Esophagus muscularis mucosa (tissue), 4 donors: ENCODE measurements around the gene RNF141. TPM values are rescaled to one million over a fixed set of nuclear protein-coding genes. Genes with fewer than 3 reads are reported as not detected.

ENCODE experiments used
- DNase-seq: peaks from one replicate; pipeline ENCODE4 v3.0.0-alpha.2; 2017; ENCODE audit errors: extremely low spot score
- H3K27ac ChIP-seq, 4 donors: fragments of 200-600 bp; sonication (generic); replicated peaks in 1 of 4; 1 replicate in 3 of 4; 2 replicates in 1 of 4; pipeline ENCODE4 v1.5.1; 2016 to 2019; ENCODE audit warnings: mild to moderate bottlenecking in 1 of 4
- H3K27me3 ChIP-seq, 4 donors: fragments of 200-600 bp; sonication (generic); one replicate each; pipeline versions ENCODE4 v1.5.1 to v1.6.0; 2016 to 2019
- H3K36me3 ChIP-seq, 4 donors: fragments of 200-600 bp; sonication (generic); one replicate each; pipeline ENCODE4 v1.5.1; 2016 to 2019
- H3K4me1 ChIP-seq, 4 donors: fragments of 200-600 bp; sonication (generic); one replicate each; pipeline ENCODE4 v1.5.1; 2016 to 2019
- H3K4me3 ChIP-seq, 4 donors: fragments of 200-600 bp; sonication (generic); 1 replicate in 2 of 4; 2 replicates in 2 of 4; pipeline ENCODE4 v1.5.1; 2016 to 2019; ENCODE audit warnings: mild to moderate bottlenecking in 4 of 4, moderate library complexity in 1 of 4
- H3K9me3 ChIP-seq, 4 donors: fragments of 200-600 bp; sonication (generic); 1 replicate in 3 of 4; 2 replicates in 1 of 4; pipeline ENCODE4 v1.5.1; 2016 to 2019
- CTCF ChIP-seq, 3 experiments: fragments of 200-600 bp in 2 of 3; fragments of 450-650 bp in 1 of 3; sonication (generic) in 2 of 3; IDR thresholded peaks; one replicate each; pipeline ENCODE4 v1.5.1; 2017 to 2019; ENCODE audit warnings: antibody characterized with exemption in 3 of 3, mild to moderate bottlenecking in 2 of 3, moderate library complexity in 1 of 3
- EP300 ChIP-seq: sonication (generic); formaldehyde crosslinking; IDR thresholded peaks from one replicate; pipeline ENCODE4 v1.6.1; 2017; ENCODE audit warnings: antibody characterized with exemption
- POLR2A ChIP-seq: fragments of 450-650 bp; IDR thresholded peaks from one replicate; pipeline ENCODE4 v1.6.1; 2017; ENCODE audit warnings: antibody characterized with exemption, moderate library complexity, mild to moderate bottlenecking, low read depth
- POLR2AphosphoS5 ChIP-seq, 2 donors: sonication (generic); formaldehyde crosslinking; IDR thresholded peaks; one replicate each; pipeline ENCODE4 v1.6.1; 2017; ENCODE audit warnings: antibody characterized with exemption in 2 of 2
- WGBS: methylation state at CpG from one replicate; pipeline ENCODE4 v1.1.5; 2018; 5-methylcytosine and 5-hydroxymethylcytosine counted together
- intact Hi-C: fragments of 100-400 bp; cut with DNase I; formaldehyde crosslinking; loops from one replicate; pipeline ENCODE4 v1.15.1; 2023
- total RNA-seq, 4 donors: library from RNA; depleted of rRNA; stranded (reverse); fragments of >200 nt; gene quantifications; one replicate each; pipeline versions ENCODE4 v1.1.0 to v1.2.1, GENCODE V29; 2016

RNF141 gene
- total RNA-seq, 4 donors from 2014 or later: 24.1 to 39.3 (median 34.9) TPM

DNA sequence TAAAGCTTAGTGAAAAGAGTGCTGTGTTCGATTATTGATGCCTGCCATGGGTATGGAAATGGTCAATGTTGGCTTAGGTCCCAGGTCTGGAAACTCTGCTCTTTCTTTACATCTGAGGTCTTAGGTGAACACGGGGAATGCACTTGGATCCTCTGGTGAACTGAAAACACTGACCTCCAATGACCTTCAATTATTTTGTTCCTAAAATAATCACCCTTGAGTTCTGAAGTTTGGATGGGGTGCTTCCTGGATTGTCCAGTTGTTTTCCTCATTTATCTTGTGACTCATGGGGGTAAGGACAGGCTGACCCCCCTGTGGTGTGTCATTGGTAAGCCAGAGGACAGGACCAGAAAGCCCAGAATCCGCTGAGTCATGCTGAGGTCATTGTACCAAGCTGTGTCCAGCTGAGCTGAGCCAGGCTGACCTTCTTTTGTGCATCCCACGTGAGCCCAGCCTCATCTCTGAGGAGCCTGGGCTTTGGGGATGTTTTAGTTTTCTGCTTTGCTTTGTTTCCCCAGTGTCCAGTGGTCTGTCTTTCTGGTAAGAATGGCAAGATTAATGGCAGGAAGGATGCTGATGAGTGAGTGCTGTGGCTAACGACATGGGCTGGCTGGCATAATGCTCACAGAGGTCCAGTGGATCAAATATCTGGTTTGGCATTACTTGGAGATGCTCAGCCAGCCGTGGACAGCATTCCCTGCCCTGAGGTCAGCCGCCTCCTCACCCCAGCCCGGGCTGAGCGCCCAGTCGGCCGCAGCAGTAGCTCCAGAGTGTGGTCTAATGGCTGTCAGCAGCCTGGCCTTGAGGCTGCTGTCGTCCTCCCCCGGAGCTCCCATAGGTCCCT, 50.4 kb downstream of the RNF141 start:
- H3K36me3 ChIP-seq: peaks cover 0 to 18% (median 7%) of the 10 kb centered on the region in 4 donors
- peak overlapping the region; percentile 57 to 76 (median 67) for H3K27ac ChIP-seq
- no peak overlapping the region for H3K4me3 ChIP-seq
- intact Hi-C loops: no loop called here
- peak; percentile 94 for DNase-seq
- no peaks in the 10 kb centered on the region for H3K9me3 ChIP-seq
- TF ChIP-seq POLR2AphosphoS5 (IDR thresholded peaks at IDR 0.05) (peak; percentile 76 to 79), CTCF (IDR thresholded peaks at IDR 0.05) (no peak)
- WGBS: 54% methylated on average over 10 of the region's 13 CpGs
- H3K4me1 ChIP-seq: peaks cover 8 to 18% (median 14%) of the 10 kb centered on the region in 4 donors
- H3K27me3 ChIP-seq: no peaks in the 10 kb centered on the region

DNA sequence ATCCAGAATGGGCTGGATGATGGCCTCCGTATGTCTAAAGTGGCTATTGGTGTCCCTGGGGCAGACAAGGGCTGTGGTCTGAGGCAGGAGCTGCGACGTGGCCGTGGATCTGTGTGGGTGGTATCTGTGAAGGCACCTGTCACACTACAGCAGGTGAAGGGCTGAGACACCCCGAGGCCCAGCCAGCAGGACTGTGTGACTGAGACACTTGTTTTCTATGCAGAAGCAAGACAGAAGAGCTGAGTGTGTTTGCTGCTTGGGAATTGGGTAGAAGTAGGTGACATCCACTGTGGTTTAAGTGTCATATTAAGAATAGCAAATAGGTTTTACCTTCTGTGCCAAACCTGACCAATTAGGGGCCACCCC, 51.0 kb downstream of the RNF141 start:
- no peak for TF ChIP-seq CTCF (IDR thresholded peaks at IDR 0.05)
- Histone ChIP-seq H3K9me3 (no peaks in the 10 kb centered on the region), H3K36me3 (peaks cover 0 to 12% (median 4%) of the 10 kb centered on the region in 4 donors), H3K4me3 (no peak overlapping the region), H3K27me3 (no peaks in the 10 kb centered on the region), H3K27ac (peak overlapping the region in 3 of 4 donors; percentile 46 to 76 (median 57)), H3K4me1 (peaks cover 8 to 18% (median 14%) of the 10 kb centered on the region in 4 donors)
- WGBS: 97% methylated on average over 5 of the region's 5 CpGs
- intact Hi-C loops: no loop called here
- peak; percentile 39 for DNase-seq

DNA sequence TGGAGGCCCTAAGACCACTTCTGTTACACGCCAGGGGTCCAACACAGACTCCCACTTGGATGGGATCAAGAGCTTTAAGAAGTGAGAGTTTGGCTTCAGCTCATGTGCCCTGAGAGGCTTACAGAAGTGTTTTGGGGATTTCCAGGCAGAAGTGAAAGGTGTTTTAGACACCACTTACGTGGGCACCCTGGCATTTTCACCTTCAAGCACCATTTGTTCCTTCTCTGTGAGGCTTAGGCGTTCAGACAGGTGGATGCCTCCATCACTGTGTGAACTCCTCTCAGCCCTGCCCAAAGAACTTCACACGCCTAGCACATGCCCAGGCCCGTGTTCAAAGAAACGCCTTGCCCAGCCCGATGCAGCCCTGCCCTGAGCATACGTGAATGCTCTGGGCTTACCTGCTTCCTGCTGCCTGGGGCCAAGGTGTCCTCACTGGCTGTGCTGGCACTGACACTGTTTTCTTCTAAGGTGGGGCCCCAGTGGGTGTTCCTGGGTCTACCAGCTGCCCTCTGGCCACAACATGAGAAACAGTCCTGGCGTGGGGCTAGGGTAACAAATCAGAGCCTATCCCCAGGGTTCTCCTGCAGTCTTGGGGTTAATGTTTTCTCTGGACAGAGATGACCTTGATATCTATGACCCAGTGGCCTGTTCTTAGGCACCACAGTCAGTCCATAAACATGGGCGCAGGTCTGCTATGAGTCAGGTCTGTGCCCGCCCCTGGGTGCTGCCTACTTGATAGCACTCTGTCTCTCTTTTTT, 51.9 kb downstream of the RNF141 start:
- Histone ChIP-seq H3K9me3 (no peaks in the 10 kb centered on the region), H3K27ac (peak overlapping the region in 1 of 4 donors; percentile 46), H3K36me3 (peaks cover 0 to 4% (median 2%) of the 10 kb centered on the region in 4 donors), H3K4me3 (no peak overlapping the region), H3K4me1 (peaks cover 8 to 18% (median 14%) of the 10 kb centered on the region in 4 donors), H3K27me3 (no peaks in the 10 kb centered on the region)
- no peak for TF ChIP-seq EP300
- no peak for TF ChIP-seq CTCF (IDR thresholded peaks at IDR 0.05)
- no peak for TF ChIP-seq POLR2AphosphoS5 (IDR thresholded peaks at IDR 0.05)
- TF ChIP-seq POLR2A: no peak
- DNase-seq: peak; percentile 86
- 95% methylated on average over 8 of the region's 11 CpGs for WGBS
- intact Hi-C loops: no loop called here

- peaks cover 8 to 18% (median 14%) of the 10 kb centered on the region in 4 donors for H3K4me1 ChIP-seq
- WGBS: 95% methylated on average over 13 of the region's 13 CpGs
- intact Hi-C loops: no loop called here
- peaks cover 0 to 7% (median under 1%) of the 10 kb centered on the region in 4 donors for H3K36me3 ChIP-seq
- H3K27me3 ChIP-seq: no peaks in the 10 kb centered on the region
- H3K9me3 ChIP-seq: no peaks in the 10 kb centered on the region
- TF ChIP-seq CTCF (IDR thresholded peaks at IDR 0.05): no peak
- no peak for TF ChIP-seq POLR2AphosphoS5 (IDR thresholded peaks at IDR 0.05)
- TF ChIP-seq EP300: no peak
- no peak for TF ChIP-seq POLR2A
- no peak overlapping the region for H3K27ac ChIP-seq
- H3K4me3 ChIP-seq: no peak overlapping the region
- DNase-seq: no peak
Measured at GRCh38 chr11:10488121-10488933, 52.7 kb downstream of the RNF141 start.
